ENCODE data around the gene KIF7.
A peak's percentile ranks its signal among the peaks of the same experiment; 100 is the strongest.

KIF7 gene

DNA sequence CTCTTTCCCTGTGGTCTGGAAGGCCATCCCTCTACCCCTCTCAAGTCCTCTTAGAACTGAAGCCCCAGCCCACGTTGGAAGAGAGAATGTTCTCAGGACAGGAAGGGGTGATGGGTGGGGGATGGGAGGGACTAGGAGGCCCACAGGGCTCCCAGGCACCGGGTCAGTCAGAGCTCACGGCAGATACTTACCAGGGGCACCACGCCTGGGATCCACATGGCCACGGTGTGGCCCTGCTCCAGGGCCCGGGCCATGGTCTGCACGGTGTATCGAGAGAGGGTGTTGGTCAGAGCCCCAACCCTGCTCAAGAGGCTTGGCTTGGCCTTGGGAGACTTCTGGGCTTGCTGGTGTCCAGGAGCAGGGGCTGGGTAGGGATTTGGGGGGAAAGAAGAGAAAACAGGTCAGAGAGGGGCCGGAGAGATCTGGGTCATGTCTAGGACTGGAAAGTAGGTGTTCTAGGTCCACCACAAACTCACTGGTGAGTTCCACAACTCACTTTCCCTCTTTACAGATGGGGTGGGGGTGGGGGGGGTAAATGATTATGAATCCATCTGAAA is 14.1 kb upstream of the KIF7 start:
- Histone ChIP-seq H3K4me3 (ENCODE audit: low read length) (no peak overlapping the region), H3K27me3 (ENCODE audit: insufficient read depth, low read length) (peaks cover 38% of the 10 kb centered on the region), H3K9me3 (ENCODE audit: insufficient read depth, low read depth, low read length) (no peaks in the 10 kb centered on the region), H3K9ac (ENCODE audit: low read depth, low read length) (no peak overlapping the region), H3K4me1 (ENCODE audit: insufficient read depth, low read length) (no peaks in the 10 kb centered on the region), H3K27ac (ENCODE audit: low read length) (no peak overlapping the region), H3K36me3 (ENCODE audit: insufficient read depth, low read depth, low read length) (no peaks in the 10 kb centered on the region)

GRCh38 chr15:89668171-89668570 is 12.9 kb upstream of the KIF7 start:
- Histone ChIP-seq H3K27ac (ENCODE audit: low read length) (no peak overlapping the region), H3K27me3 (ENCODE audit: insufficient read depth, low read length) (peaks cover 32% of the 10 kb centered on the region), H3K4me3 (ENCODE audit: low read length) (no peak overlapping the region), H3K4me1 (ENCODE audit: insufficient read depth, low read length) (no peaks in the 10 kb centered on the region), H3K9ac (ENCODE audit: low read depth, low read length) (no peak overlapping the region), H3K9me3 (ENCODE audit: insufficient read depth, low read depth, low read length) (no peaks in the 10 kb centered on the region), H3K36me3 (ENCODE audit: insufficient read depth, low read depth, low read length) (no peaks in the 10 kb centered on the region)

DNA sequence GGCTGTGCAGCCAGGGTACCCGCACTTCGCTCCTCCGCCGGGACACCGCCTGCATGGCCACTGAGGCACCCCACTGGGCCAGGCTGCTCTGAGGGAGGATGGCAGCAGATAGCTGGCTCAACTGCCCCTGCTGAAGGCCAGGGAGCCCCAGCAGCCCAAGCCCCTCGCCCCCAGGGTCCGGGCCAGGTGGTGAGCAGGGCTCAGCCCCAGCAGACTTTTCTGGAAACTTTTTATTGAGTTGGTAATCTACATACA is 12.4 kb upstream of the KIF7 start:
- Histone ChIP-seq H3K4me3 (ENCODE audit: low read length) (no peak overlapping the region), H3K36me3 (ENCODE audit: insufficient read depth, low read depth, low read length) (no peaks in the 10 kb centered on the region), H3K9ac (ENCODE audit: low read depth, low read length) (no peak overlapping the region), H3K9me3 (ENCODE audit: insufficient read depth, low read depth, low read length) (no peaks in the 10 kb centered on the region), H3K27me3 (ENCODE audit: insufficient read depth, low read length) (peaks cover 32% of the 10 kb centered on the region), H3K4me1 (ENCODE audit: insufficient read depth, low read length) (no peaks in the 10 kb centered on the region), H3K27ac (ENCODE audit: low read length) (no peak overlapping the region)

DNA sequence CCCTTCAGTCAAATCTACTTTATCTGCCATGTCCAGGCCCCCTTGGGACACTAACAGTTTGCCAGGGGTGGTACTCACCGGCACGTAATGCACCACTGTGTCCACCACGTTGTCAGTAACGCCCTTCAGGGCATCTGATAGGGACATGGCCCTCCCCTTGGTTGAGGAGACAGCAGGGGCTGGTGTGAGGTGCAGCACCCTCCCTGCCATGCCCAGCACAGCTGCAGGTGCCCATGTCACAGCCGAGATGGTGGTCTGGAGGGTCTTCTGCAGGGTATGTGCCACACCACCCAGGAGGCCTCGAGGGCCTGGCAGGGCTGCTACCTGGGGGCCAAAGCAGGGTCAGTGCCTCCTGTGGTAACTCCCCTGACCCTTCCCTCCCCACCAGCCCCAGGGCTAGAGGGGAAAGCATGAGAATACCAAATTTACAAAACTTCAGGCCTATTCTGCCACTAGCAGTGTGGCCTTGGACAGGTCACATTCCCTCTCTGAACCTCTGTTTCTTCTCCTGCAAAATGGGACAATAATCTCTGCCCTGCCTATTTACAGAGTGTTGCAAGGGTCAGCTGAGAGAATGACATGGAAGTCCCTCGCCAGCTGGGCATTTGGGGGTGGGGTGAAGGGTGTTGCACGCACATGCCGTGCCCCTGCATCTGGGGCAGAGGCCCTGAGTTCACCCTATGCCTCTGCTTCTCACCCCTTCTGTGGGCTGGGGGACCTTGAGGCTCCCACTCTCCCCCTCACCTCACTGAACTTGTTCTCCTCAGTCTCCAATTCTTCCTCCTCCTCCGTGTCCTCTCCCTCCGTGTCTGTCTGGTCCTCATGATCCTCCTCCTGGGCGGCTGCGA is 11.8 kb upstream of the KIF7 start:
- H3K4me1 ChIP-seq (ENCODE audit: insufficient read depth, low read length) = no peaks in the 10 kb centered on the region
- no peak overlapping the region for H3K9ac ChIP-seq (ENCODE audit: low read depth, low read length)
- H3K36me3 ChIP-seq (ENCODE audit: insufficient read depth, low read depth, low read length) = no peaks in the 10 kb centered on the region
- peaks cover 32% of the 10 kb centered on the region for H3K27me3 ChIP-seq (ENCODE audit: insufficient read depth, low read length)
- no peak overlapping the region for H3K27ac ChIP-seq (ENCODE audit: low read length)
- H3K9me3 ChIP-seq (ENCODE audit: insufficient read depth, low read depth, low read length) = no peaks in the 10 kb centered on the region
- no peak overlapping the region for H3K4me3 ChIP-seq (ENCODE audit: low read length)

- peaks cover 32% of the 10 kb centered on the region for H3K27me3 ChIP-seq (ENCODE audit: insufficient read depth, low read length)
- no peak overlapping the region for H3K9ac ChIP-seq (ENCODE audit: low read depth, low read length)
- no peaks in the 10 kb centered on the region for H3K36me3 ChIP-seq (ENCODE audit: insufficient read depth, low read depth, low read length)
- no peaks in the 10 kb centered on the region for H3K4me1 ChIP-seq (ENCODE audit: insufficient read depth, low read length)
- no peak overlapping the region for H3K27ac ChIP-seq (ENCODE audit: low read length)
- H3K9me3 ChIP-seq (ENCODE audit: insufficient read depth, low read depth, low read length) = no peaks in the 10 kb centered on the region
- peak overlapping the region; percentile 58; the same call in 1 of the 2 replicates for H3K4me3 ChIP-seq (ENCODE audit: low read length)
These were observed 11.1 kb upstream of the KIF7 start for GRCh38 chr15:89666184-89666857.

GRCh38 chr15:89665449-89666181 is 10.3 kb upstream of the KIF7 start:
- Histone ChIP-seq H3K4me1 (ENCODE audit: insufficient read depth, low read length) (no peaks in the 10 kb centered on the region), H3K27me3 (ENCODE audit: insufficient read depth, low read length) (peaks cover 32% of the 10 kb centered on the region), H3K9ac (ENCODE audit: low read depth, low read length) (no peak overlapping the region), H3K36me3 (ENCODE audit: insufficient read depth, low read depth, low read length) (no peaks in the 10 kb centered on the region), H3K9me3 (ENCODE audit: insufficient read depth, low read depth, low read length) (no peaks in the 10 kb centered on the region), H3K27ac (ENCODE audit: low read length) (no peak overlapping the region), H3K4me3 (ENCODE audit: low read length) (peak overlapping the region; percentile 58; the same call in 1 of the 2 replicates)

DNA sequence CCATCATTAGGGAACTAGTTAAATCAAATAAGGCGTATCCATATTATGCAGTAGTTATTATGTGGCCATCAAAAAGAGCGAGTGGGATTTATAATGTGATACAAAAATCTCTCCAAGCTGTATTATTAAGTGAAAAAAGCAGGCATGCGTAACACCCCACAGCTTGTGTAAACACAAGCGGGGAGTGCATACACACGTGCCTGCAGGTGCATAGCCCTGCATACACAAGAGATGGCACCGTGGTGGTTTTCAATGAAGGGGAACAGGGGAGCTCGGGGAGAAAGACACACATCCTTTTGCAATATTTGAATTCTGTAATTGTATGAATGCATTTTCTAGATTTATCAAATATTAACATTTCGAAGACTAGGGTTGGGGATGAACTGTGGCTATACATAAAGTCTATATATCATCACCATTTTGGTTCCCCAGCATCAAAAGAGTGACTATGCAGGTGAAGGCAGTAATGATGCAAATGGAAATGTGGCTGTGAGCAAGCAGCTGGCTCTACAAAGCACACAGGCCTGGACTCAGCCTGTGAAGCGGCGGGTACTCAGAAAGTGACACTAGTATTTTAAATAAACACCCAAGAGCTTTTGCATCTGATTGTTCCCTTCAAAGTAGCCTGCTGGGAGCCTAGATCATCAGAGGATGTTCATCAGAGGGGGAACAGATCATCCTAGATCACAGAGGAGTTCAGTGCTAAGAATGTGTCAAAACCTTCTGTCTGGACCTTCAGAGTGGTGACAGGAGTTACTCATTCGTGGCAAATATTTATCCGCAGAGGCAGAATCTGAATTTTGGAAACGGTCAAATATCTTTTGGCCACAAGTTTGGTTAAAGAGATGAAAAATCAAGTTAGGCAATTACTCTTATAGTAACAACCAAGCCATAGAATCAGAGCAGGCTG is 9.4 kb upstream of the KIF7 start:
- Histone ChIP-seq H3K4me3 (ENCODE audit: low read length) (no peak overlapping the region), H3K4me1 (ENCODE audit: insufficient read depth, low read length) (no peaks in the 10 kb centered on the region), H3K9me3 (ENCODE audit: insufficient read depth, low read depth, low read length) (no peaks in the 10 kb centered on the region), H3K36me3 (ENCODE audit: insufficient read depth, low read depth, low read length) (no peaks in the 10 kb centered on the region), H3K27ac (ENCODE audit: low read length) (no peak overlapping the region), H3K27me3 (ENCODE audit: insufficient read depth, low read length) (peaks cover 33% of the 10 kb centered on the region), H3K9ac (ENCODE audit: low read depth, low read length) (no peak overlapping the region)

GRCh38 chr15:89662893-89663626 is 7.8 kb upstream of the KIF7 start:
- Histone ChIP-seq H3K4me3 (ENCODE audit: low read length) (no peak overlapping the region), H3K9me3 (ENCODE audit: insufficient read depth, low read depth, low read length) (no peaks in the 10 kb centered on the region), H3K36me3 (ENCODE audit: insufficient read depth, low read depth, low read length) (no peaks in the 10 kb centered on the region), H3K27me3 (ENCODE audit: insufficient read depth, low read length) (peaks cover 35% of the 10 kb centered on the region), H3K9ac (ENCODE audit: low read depth, low read length) (no peak overlapping the region), H3K27ac (ENCODE audit: low read length) (no peak overlapping the region), H3K4me1 (ENCODE audit: insufficient read depth, low read length) (no peaks in the 10 kb centered on the region)

GRCh38 chr15:89660556-89660955 is 5.3 kb upstream of the KIF7 start:
- Histone ChIP-seq H3K4me3 (ENCODE audit: low read length) (no peak overlapping the region), H3K27me3 (ENCODE audit: insufficient read depth, low read length) (peaks cover 16% of the 10 kb centered on the region), H3K9ac (ENCODE audit: low read depth, low read length) (no peak overlapping the region), H3K27ac (ENCODE audit: low read length) (no peak overlapping the region), H3K36me3 (ENCODE audit: insufficient read depth, low read depth, low read length) (no peaks in the 10 kb centered on the region), H3K9me3 (ENCODE audit: insufficient read depth, low read depth, low read length) (no peaks in the 10 kb centered on the region), H3K4me1 (ENCODE audit: insufficient read depth, low read length) (no peaks in the 10 kb centered on the region)

DNA sequence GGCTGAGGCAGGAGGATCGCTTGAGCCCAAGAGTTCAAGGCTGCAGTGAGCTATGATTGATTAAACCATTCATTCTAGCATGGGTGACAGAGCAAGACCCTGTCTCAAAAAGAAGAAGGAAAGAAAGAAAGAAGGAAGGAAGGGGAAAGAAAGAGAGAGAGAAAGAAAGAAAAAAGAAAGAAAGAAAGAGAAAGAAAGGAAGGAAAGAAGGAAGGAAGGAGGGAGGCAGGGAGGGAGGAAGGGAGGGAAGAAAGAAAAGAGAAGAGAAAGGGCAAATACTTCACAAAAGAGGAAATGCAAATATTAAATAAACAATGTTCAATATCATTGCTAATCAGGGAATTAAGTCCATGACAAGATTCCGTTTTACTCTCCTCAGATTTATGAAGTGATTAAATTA is 4.0 kb upstream of the KIF7 start:
- Histone ChIP-seq H3K9me3 (ENCODE audit: insufficient read depth, low read depth, low read length) (no peaks in the 10 kb centered on the region), H3K27ac (ENCODE audit: low read length) (no peak overlapping the region), H3K4me1 (ENCODE audit: insufficient read depth, low read length) (0 out of 2 replicates have a peak, but pooled peaks cover 2% of the 10 kb centered on the region), H3K36me3 (ENCODE audit: insufficient read depth, low read depth, low read length) (no peaks in the 10 kb centered on the region), H3K27me3 (ENCODE audit: insufficient read depth, low read length) (peaks cover 4% of the 10 kb centered on the region), H3K9ac (ENCODE audit: low read depth, low read length) (no peak overlapping the region), H3K4me3 (ENCODE audit: low read length) (no peak overlapping the region)

Data from iPS-20b (cell line).